GM21360 (cell line): ENCODE results near the gene EPN2.
A peak's percentile ranks its signal among the peaks of the same experiment; 100 is the strongest.

Experiments used
- ATAC-seq: cut with Tn5 transposase; IDR thresholded peaks from one replicate; pipeline ENCODE4 v1.9.1; 2021; ENCODE audit warnings: mild to moderate bottlenecking, moderate library complexity; ENCODE audit not compliant: unreplicated experiment

EPN2 gene

GRCh38 chr17:19290066-19290705, 53.0 kb downstream of the EPN2 start:
- ATAC-seq: no peak

DNA sequence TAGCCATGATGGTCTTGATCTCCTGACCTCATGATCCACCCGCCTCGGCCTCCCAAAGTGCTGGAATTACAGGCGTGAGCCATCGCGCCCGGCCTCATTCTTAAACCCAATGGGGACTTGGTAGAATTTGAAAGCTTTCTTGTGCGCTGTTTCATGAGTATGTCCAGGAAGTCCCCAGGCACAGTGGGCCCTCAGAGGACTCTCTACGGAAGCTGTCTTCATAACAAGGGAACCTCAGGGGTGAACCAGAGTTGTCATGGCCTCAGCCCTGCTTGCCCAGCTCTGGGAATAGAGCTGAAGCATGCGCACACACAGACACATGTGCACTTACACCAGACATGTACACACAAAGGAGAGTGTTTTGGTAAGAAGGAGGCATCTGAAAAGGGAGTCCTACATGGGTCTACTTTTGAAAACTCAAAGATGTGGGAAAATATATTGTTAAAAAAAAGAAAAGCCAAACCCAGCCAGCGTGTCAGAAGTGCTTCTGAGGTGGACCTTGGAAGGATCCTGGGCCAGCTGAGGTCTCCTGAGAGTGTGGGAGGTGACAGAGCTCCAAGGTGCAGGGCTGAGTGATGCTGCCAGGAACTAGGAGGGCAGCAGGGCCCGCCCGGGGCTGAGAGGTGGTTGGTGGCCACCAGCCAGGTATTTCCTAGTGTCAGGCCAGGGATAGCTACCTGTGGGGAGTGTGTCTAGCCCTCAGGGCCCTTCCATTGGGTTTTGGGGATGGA, 54.6 kb downstream of the EPN2 start:
- ATAC-seq: no peak

GRCh38 chr17:19292377-19292711, 55.2 kb downstream of the EPN2 start:
- no peak for ATAC-seq

- ATAC-seq: no peak
Observed at GRCh38 chr17:19294443-19294842, 57.3 kb downstream of the EPN2 start.

DNA sequence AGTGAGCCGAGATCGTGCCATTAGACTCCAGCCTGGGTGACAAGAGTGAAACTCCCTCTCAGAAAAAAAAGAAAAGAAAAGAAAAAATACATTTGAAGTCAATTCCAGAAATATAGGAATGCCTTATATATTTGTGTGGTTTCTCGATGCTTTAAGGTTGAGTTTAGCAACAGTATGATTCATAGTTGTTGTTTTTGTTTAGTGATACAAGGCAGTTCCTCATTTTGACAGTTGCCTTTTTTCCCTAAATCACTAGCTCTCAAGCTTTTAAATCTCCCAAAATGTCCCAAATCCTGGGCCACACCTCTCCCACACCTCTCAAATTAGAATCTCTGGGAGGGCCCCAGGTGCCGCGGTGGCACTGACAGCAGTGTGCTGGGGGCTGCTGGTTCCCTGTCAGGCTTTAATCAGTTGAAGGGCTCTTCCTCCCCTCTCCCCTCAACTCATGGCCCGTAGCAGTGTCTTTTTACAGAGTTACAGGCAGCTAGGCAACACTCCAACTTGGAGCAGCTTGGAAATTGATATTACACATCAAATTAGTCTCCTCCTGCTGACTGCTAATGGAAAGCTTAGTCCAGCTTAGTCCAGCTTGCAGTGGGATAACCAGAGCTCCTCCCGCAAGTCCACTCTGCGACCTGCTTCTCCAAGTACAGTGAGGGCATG, 58.4 kb downstream of the EPN2 start:
- ATAC-seq: no peak

DNA sequence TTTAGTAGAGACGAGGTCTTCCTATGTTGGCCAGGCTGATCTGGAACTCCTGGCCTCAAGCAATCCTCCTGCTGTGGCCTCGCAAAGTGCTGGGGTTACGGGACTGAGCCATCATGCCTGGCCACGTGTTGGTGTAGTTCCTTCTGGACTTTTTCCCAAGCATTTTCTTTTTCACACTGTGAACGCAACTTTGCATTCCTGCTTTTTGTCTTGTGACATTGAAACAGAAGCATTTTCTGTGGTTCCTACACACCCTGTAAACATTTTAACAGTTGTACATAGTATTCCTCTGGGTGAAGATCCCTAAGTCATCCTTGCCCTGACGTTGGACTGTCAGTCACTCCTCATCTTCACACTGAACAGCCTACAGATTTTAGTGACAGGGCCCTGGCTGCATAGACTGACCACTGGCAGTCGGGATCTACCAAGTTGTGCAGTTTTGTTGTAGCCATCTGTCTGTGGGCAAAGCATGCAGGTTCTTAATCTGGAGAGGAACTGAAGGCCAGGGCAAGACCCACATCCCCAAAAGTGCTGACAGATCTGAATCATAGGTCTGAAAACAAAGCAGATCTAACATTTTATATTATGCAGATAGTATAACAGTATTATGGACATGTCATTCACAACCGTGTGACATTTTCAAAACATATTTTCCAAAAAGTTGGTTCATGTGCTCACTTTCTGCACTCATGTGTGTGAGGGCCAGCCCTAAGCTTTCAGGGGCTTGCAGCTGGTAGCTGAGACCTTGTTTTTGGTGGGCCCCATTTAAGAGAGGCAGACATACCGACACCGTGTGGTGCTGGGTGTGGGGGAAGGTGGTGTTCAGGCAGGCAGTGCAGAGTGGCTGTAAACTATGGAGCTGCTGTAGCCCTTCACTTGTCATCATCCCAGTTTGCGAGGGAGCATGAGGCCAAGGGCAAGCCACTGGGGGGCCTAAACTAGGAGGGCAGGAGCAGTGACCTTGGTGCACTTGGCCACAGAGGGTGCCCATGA, 59.9 kb downstream of the EPN2 start:
- ATAC-seq: no peak

DNA sequence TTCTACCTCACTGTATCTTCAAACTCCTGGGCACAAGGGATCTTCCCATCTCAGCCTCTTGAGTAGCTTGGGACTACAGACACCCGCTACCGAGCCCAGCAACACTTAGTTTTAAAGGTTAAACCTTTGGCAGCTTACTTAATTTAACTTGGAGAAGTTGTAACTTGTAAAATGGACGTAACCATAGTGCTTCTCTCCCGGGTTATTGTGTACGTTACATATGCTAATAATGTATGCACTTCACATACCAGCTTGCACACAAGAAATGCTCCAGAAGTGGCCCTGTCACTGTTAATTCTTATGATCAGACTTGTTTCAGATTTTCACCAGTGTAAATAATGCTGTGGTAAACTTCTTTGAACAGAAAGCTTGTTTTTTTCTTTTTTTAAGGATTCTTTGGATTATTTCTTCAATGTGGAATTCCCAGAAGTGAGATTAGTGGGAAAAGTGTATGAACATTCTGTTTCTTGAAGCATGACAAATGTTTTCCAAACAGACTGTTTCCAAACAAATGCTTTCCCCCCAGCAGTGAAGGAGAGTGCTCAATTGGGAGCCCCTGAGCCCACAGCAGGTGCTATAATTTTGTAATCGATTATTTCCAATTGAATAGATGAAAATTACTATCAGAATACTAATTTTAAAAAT, 61.5 kb downstream of the EPN2 start:
- ATAC-seq: no peak

DNA sequence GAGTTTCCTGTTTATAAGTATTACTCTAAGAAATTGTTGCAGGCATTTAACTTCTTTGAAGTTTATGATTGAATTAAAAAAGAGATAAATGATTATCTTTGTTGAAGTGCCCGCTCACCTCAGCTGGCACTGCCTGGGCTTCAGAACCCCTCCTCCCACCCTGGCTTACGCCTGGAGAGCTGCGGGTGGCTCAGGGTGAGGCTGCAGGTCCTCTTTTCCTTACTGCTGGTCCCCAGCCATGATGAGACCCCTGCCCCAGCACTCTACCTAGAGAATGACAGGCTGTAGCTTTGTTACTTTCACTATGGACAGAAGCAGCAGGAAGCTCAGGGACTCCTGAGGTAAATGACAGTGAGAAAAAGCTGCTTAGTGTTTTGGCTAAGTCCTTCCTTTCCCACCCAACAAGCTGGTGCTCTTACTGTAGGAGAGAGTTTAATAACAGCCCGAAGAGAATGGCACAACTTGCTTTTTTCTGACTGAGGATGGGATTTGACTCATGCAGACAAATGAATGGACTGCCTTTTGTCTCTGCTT, 62.1 kb downstream of the EPN2 start:
- ATAC-seq: no peak

- no peak for ATAC-seq
Observed at GRCh38 chr17:19299866-19300265, 62.7 kb downstream of the EPN2 start.

DNA sequence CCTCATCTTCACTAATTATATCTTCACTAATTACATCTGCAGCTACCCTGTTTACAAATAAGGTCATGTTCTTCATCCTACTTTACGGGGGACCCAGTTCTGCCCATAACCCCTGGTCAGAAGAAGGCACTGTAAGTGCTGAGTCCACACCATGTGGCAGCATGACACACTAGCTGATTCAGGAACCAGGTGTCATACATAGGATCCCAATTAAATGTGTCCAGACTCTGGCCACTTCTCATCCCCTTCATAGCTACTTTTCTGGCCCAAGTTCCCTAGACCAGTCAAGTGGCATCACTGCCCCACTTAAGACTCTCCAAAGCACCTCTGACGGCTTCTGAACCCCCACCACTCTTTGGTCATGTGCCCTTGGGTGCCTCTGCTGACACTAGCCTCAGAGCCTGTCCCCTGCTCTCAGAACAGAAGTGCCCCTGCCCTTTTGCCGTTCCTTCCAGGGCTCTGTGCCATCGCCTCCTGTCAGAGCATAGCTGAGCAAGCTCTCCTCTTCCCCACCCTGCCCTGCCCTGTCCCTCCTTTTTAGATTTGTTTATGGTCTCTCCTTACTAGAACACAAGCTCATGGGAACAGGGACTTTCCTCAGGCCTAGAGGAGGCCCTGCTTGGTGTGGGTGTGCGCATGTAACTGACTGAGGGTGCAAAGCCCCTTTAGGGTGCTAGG, 64.2 kb downstream of the EPN2 start:
- no peak for ATAC-seq

DNA sequence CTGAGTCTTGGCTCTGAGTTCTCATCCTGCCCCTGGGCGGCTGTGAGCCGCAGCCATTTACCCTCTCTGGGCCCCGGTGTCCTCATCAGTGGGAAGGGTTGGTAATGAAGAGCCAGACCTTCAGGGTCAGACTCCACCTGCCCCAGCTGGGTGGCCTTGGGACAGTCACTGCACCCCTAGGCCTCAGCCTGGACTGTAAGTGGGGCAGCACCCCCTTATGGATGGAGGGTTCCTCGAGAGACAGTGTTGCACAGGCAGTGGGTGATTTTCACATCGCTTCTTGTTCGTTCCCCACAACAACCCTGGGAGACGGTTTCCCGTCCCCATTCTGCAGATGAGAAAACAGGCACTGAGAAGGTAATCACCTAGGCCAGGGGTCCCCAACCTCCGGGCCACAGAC, 64.8 kb downstream of the EPN2 start:
- ATAC-seq: no peak

DNA sequence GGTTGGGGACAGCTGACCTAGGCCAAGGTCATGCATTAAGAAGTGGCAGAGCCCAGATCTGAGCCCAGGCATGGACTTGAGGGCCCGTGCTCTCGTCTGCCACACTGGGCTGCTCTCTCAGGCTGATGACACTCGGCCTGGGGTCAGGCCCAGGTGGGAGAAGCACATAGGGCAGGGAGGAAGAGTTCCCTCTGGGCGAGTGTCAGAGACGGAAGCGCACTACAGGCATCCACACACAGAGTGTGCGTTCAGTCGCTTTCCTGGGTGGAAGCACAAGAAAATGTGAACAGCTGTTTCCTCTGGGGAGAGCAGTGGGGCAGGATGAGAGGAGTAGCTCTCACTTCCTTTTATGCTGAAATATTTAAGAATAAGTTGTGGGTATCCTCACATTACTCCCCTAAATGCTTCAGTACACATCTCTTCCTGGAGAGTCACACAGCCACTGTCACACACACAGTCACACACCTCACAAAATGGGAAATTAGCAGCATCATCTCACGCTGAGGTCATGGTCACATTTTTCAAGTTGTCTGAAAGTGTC, 65.7 kb downstream of the EPN2 start:
- ATAC-seq: no peak

GRCh38 chr17:19303367-19303776, 66.2 kb downstream of the EPN2 start:
- ATAC-seq: no peak

DNA sequence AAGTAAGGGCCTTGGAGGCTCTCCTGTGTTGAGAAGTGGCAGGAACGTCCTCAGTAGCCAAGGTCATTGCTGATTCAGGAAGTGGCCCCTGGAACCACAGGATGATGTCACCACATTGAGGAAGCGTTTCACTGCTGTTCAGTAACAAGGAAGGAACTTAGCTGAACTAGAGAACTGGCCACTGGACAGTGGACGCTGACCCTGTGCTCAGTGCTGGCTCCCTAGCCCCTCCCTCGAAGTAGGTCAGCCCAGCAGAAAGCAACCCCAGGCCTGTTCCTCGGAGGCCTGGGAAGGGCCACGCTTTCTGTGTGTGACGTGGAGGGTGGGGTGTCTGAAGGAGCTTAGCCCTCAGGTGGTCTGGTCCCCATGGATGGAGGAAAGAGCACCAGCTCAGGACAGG, 67.0 kb downstream of the EPN2 start:
- ATAC-seq: no peak

DNA sequence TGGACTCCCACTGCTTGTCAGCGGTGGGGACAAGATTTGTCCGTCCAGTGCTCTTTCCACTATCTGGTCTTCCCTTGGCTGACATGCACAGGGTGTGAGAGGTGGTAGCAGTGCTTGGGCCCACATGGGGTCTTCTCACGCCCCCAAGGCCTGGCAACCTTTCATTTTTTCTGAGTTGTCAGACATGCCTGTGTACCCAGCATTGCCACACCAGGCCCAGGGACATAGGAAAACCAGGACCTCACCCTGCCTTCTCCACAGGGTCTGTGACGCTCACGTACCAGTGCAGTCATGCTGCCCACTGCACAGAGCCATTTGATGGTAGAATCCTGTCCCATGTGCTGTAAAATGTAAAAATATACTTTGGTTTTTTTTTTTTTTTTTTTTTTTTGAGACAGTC, 67.6 kb downstream of the EPN2 start:
- no peak for ATAC-seq

GRCh38 chr17:19305256-19305655, 68.1 kb downstream of the EPN2 start:
- ATAC-seq: no peak

DNA sequence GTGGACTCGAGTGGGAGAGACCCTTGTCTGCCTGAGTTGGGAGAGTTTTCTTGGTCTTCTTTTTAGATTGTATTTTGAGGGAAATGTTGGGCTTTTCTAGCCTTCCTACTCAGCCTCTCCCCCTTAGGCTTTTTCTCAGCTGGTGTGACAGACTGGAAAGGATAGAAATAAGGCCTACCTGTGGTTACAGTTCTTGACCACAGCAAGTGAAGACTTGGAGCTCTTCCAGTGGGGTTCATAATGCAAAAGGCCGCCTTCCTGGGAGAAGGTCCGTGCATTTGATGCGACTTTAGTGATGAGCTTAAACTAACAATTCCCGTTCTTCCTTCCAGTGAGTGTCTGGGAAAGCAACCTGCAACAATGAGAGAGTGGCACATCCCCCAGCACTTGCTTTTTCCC, 68.6 kb downstream of the EPN2 start:
- ATAC-seq: no peak

- peak; percentile 68 for ATAC-seq
Observed at GRCh38 chr17:19306160-19307111, 69.3 kb downstream of the EPN2 start.
